ENCODE results near the gene CCDC184. TPM values are rescaled to one million over a fixed set of nuclear protein-coding genes. Genes with fewer than 3 reads are reported as not detected.

CCDC184 gene
- total RNA-seq (2016; rRNA removed; fragmentation: Illumina TruSeq; extraction: Trizol) (not detected in 2 replicates), polyA plus RNA-seq (2011; rRNA removed) (not detected in 2 replicates), polyA minus RNA-seq (2011; rRNA and poly(A)+ RNA removed; ENCODE audit: low replicate concordance) (not detected in 2 replicates), Bru-seq, nascent RNA (not detected), BruChase-seq, experiment 1, labeled RNA remaining after a 6-hour chase (not detected), BruChase-seq, experiment 2, labeled RNA remaining after a 2-hour chase (not detected)
- not detected in 2 replicates for total RNA-seq (2016; cell fraction: cytosol; rRNA removed; fragmentation: Illumina TruSeq; extraction: Trizol; ENCODE audit: low read depth)
- not detected in 2 replicates for total RNA-seq (2016; cell fraction: insoluble cytoplasmic fraction; rRNA removed; fragmentation: Illumina TruSeq; extraction: Trizol)
- not detected in 2 replicates for total RNA-seq (2016; cell fraction: membrane; rRNA removed; fragmentation: Illumina TruSeq; extraction: Trizol)
- not detected in 2 replicates for total RNA-seq (2016; cell fraction: nucleus; rRNA removed; fragmentation: Illumina TruSeq; extraction: Trizol)
- polyA plus RNA-seq (2011; cell fraction: cytosol; rRNA removed) = not detected in 2 replicates
- polyA plus RNA-seq (2011; cell fraction: nucleus; rRNA removed) = not detected in 2 replicates
- not detected in 2 replicates for polyA plus RNA-seq (2012)
- polyA plus RNA-seq (2016; cell fraction: cytosol; fragmentation: Illumina TruSeq; extraction: Trizol; ENCODE audit: low read depth) = not detected in 2 replicates
- polyA plus RNA-seq (2016; cell fraction: insoluble cytoplasmic fraction; fragmentation: Illumina TruSeq; extraction: Trizol; ENCODE audit: low read depth) = not detected in 2 replicates
- not detected in 2 replicates for polyA plus RNA-seq (2016; cell fraction: membrane; fragmentation: Illumina TruSeq; extraction: Trizol; ENCODE audit: low read depth)
- polyA plus RNA-seq (2016; cell fraction: nucleus; fragmentation: Illumina TruSeq; extraction: Trizol; ENCODE audit: insufficient read depth, low read depth) = not detected in 2 replicates
- polyA minus RNA-seq (2011; cell fraction: cytosol; rRNA and poly(A)+ RNA removed) = not detected in 2 replicates
- polyA minus RNA-seq (2011; cell fraction: nucleus; rRNA and poly(A)+ RNA removed) = not detected in 2 replicates
- long read RNA-seq, experiment 1 = 0 reads
- long read RNA-seq, experiment 2 = 0 reads

DNA sequence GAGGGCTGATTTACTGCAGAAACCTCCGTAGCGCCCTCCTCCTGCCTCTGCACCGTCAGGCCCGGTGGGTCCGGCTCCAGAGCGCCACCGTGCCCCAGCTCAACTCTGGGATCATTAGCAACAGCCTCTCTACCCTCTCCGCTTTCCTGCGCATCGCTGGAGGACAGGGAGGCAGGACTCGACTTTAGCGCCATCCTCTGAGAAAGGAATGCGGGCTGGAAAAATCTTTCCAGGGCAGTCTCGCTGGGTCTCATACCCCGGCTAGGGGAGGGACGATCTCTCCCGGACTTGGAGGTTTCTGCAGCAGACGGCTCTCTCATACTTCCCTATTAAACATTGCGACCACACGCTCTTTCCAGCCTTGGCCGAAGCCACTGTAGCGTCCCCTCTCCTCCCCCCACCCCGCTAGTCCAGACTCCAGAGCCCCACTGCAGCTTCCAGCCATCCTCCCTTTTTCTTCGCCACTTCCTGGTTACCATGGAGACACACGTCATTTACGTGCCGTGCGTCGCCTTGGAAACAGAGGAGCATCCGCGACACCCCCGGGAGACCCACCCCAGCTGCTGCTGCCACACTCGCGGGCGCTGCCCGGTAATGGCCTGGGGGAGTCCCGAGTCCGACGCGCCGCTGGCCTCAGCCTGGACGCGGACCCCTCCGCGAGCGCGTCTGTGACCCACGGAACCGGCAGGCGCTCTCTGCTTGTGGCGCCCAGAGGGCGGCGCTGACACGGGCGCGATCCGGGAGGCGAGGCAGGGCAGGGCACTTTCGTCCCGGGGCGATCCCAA lies at the start of gene CCDC184:
Gene CCDC184 (plus strand): TSS at position 554 of the 785 bp plus-strand sequence. CDS start 479 bp downstream, outside the sequence.
- ChIA-PET POLR2A (no interaction called here), CTCF (ENCODE audit: low intra/inter-chr PET ratio, low total read pairs) (no interaction called here)
- WGBS (ENCODE audit: low lambda C conversion rate) = 54% methylated on average over 45 of the region's 61 CpGs
- 0 out of 2 replicates have a peak, but pooled peaks cover 7% of the 10 kb centered on the region for H3K4me1 ChIP-seq (ENCODE audit: insufficient read depth, low read length)
- no peak within 1 kb of the TSS for H3K27ac ChIP-seq (ENCODE audit: extremely low read length, insufficient read depth, low read length)
- FAIRE-seq (no peak), ATAC-seq (peak; percentile 77), DNase-seq (ENCODE audit: low spot score) (no peak)
- BruUV-seq (replicated peaks) = no TSS peak
- H3K36me3 ChIP-seq (replicated peaks in 1 of 2; ENCODE audit: control insufficient read depth in 1 of 2, insufficient read depth in 2 of 2, low read length in 2 of 2) = no peaks in the 10 kb centered on the region
- H3K4me2 ChIP-seq (ENCODE audit: low read depth, low read length) = peak within 1 kb of the TSS; percentile 53
- H3K9ac ChIP-seq (ENCODE audit: insufficient read depth, low read depth, low read length) = no peak within 1 kb of the TSS
- intact Hi-C loops (cut with micrococcal nuclease; ENCODE audit: unreplicated experiment) (loop anchor here (10.0 kb wide), 1 partner anchor 432 kb away; no protein-coding TSS in a partner anchor), in situ Hi-C loops (cut with HindIII; ENCODE audit: extremely low pct_ligation_motif_present, low pct_unique_long_range_greater_than_20kb) (no loop called here)
- H3K79me2 ChIP-seq (ENCODE audit: insufficient read depth, low read length) = no peaks in the 10 kb centered on the region
- H4K20me1 ChIP-seq (ENCODE audit: insufficient read depth, low read length) = no peaks in the 10 kb centered on the region
- no peak within 1 kb of the TSS; a peak in 1 of 6 replicates for H3K4me3 ChIP-seq (replicated peaks in 1 of 3; ENCODE audit: insufficient read depth in 1 of 3, low read depth in 2 of 3, low read length in 3 of 3)
- no peak within 1 kb of the TSS for H2AFZ ChIP-seq (ENCODE audit: low read length)
- H3K27me3 ChIP-seq (ENCODE audit: control insufficient read depth in 1 of 2, insufficient read depth in 2 of 2, low read length in 2 of 2) = peaks cover 2 to 67% of the 10 kb centered on the region in 2 experiments; a peak in 4 of 5 replicates
- H3K9me3 ChIP-seq (ENCODE audit: low read length) = no peaks in the 10 kb centered on the region
- TF ChIP-seq HOXA3 (CRISPR knock-in tag; IDR thresholded peaks at IDR 0.05) (no peak), HNRNPLL (IDR thresholded peaks at IDR 0.05; ENCODE audit: low read depth, low read length, poor library complexity, severe bottlenecking) (peak; percentile 10), ZFP90 (CRISPR knock-in tag; IDR thresholded peaks at IDR 0.05; ENCODE audit: borderline replicate concordance) (no peak), STAG1 (CRISPR knock-in tag; IDR thresholded peaks at IDR 0.05) (0 out of 2 replicates have a peak, but pooled peaks have one; percentile 8), ZNF572 (CRISPR knock-in tag; IDR thresholded peaks at IDR 0.05) (no peak)
- TF ChIP-seq, protein P1, sequence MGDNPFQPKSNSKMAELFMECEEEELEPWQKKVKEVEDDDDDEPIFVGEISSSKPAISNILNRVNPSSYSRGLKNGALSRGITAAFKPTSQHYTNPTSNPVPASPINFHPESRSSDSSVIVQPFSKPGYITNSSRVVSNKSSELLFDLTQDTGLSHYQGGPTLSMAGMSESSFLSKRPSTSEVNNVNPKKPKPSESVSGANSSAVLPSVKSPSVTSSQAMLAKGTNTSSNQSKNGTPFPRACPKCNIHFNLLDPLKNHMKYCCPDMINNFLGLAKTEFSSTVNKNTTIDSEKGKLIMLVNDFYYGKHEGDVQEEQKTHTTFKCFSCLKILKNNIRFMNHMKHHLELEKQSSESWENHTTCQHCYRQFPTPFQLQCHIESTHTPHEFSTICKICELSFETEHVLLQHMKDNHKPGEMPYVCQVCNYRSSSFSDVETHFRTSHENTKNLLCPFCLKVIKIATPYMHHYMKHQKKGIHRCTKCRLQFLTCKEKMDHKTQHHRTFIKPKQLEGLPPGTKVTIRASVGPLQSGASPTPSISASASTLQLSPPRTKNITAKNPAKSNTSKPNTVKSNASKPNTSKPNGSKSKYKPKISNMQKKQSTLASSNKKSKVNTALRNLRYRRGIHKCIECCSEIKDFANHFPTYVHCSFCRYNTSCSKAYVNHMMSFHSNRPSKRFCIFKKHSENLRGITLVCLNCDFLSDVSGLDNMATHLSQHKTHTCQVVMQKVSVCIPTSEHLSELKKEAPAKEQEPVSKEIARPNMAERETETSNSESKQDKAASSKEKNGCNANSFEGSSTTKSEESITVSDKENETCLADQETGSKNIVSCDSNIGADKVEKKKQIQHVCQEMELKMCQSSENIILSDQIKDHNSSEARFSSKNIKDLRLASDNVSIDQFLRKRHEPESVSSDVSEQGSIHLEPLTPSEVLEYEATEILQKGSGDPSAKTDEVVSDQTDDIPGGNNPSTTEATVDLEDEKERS (CRISPR knock-in tag; IDR thresholded peaks at IDR 0.05) = no peak
- TF ChIP-seq, protein P2, sequence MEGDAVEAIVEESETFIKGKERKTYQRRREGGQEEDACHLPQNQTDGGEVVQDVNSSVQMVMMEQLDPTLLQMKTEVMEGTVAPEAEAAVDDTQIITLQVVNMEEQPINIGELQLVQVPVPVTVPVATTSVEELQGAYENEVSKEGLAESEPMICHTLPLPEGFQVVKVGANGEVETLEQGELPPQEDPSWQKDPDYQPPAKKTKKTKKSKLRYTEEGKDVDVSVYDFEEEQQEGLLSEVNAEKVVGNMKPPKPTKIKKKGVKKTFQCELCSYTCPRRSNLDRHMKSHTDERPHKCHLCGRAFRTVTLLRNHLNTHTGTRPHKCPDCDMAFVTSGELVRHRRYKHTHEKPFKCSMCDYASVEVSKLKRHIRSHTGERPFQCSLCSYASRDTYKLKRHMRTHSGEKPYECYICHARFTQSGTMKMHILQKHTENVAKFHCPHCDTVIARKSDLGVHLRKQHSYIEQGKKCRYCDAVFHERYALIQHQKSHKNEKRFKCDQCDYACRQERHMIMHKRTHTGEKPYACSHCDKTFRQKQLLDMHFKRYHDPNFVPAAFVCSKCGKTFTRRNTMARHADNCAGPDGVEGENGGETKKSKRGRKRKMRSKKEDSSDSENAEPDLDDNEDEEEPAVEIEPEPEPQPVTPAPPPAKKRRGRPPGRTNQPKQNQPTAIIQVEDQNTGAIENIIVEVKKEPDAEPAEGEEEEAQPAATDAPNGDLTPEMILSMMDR (CRISPR knock-in tag; IDR thresholded peaks at IDR 0.05) = peak; percentile 21; the same call in 1 of the 2 replicates
